Loucy (cell line): ENCODE measurements around the gene VSX1.

Source experiments
- EZH2phosphoT487 ChIP-seq: fragments of 200-600 bp; IDR thresholded peaks from 2 replicates; pipeline ENCODE4 v1.6.1; 2018; ENCODE audit warnings: antibody characterized with exemption, mild to moderate bottlenecking, moderate library complexity, borderline replicate concordance
- TF ChIP-seq, protein P1 (sequence below): fragments of 200-600 bp; sonication (generic); conservative IDR thresholded peaks from 2 replicates; pipeline ENCODE4 v1.5.1; 2014; ENCODE audit warnings: mild to moderate bottlenecking, antibody characterized with exemption, low read length

DNA sequence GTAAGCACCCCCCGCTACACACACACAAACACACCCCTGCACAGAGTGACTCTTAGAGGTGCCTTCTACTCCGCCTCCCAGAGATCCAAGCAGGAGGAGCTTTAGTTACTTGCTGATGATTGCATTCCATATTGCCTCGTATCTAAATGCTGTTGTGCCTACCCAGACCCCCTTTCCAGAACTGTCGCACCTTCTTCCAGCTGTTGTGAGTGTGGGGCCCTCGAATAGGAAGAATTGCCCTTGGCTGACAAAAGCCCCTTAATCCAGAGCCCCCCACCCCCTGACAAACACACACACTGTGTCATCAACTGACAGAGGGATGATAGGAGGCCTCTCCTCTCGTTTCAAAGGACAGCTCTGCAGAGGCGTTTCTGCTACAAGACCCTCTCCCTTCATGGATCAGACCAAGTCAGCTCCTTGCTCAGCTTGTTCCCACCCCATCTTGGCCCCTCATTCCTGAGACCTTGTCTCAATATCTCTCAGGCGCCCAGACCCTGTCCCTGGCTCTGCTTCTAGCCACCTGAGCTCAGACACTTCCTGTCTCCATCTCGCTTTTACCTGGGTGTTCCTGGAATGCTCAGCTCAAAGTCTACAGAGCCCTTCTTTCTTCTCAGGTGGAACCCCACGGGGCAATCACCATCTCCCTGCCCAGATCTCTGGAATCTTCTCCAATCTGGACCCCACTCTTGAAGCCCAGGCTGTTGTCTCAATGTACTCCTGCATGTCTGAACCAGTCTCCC, 4.0 kb upstream of the VSX1 start:
- TF ChIP-seq, protein P1, sequence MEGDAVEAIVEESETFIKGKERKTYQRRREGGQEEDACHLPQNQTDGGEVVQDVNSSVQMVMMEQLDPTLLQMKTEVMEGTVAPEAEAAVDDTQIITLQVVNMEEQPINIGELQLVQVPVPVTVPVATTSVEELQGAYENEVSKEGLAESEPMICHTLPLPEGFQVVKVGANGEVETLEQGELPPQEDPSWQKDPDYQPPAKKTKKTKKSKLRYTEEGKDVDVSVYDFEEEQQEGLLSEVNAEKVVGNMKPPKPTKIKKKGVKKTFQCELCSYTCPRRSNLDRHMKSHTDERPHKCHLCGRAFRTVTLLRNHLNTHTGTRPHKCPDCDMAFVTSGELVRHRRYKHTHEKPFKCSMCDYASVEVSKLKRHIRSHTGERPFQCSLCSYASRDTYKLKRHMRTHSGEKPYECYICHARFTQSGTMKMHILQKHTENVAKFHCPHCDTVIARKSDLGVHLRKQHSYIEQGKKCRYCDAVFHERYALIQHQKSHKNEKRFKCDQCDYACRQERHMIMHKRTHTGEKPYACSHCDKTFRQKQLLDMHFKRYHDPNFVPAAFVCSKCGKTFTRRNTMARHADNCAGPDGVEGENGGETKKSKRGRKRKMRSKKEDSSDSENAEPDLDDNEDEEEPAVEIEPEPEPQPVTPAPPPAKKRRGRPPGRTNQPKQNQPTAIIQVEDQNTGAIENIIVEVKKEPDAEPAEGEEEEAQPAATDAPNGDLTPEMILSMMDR = no peak
- TF ChIP-seq EZH2phosphoT487 = no peak
